ENCODE data around the gene ACCS.

Gene ACCS

DNA sequence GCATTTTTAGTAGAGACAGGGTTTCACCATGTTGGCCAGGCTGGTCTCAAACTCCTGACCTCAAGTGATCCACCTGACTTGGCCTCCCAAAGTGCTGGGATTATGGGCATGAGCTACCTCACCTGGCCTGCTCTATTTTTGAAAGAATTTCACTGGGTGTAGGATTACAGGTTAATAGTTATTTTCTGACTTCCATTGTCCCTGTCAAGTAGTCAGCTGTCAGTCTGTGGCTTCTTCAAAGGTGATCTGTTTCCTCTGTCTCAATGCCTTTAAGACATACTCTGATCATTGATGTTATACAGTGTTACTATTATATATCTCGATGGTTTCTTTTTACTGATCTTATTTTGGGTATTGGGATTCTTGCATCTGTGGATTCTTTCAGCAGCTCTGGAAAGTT lies 19.3 kb downstream of the ACCS start:
- DNase-seq (ENCODE audit: low read depth) = no peak
- TF ChIP-seq CTCF (IDR thresholded peaks at IDR 0.05; ENCODE audit: control insufficient read depth, extremely low read depth, insufficient read depth) = no peak
- H3K4me3 ChIP-seq (ENCODE audit: low read depth, low read length) = no peak overlapping the region

DNA sequence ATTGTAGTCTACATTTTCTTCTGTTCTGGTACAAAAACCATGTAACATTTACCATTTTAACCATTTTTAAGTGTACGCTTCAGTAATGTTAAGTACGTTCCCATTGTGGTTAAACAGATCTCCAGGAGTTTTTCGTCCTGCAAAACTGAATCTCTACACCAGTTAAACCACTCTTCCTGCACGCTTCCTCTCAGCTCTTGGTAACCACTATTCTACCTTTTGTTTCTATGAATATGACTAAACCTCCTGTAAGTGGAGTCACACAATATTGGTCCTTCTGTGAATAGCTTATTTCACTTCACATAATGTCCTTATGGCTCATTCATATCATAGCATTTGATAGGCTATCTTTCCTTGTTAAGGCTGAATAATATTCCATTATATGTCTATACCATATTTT lies 22.3 kb downstream of the ACCS start:
- TF ChIP-seq CTCF (IDR thresholded peaks at IDR 0.05; ENCODE audit: control insufficient read depth, extremely low read depth, insufficient read depth) = no peak
- no peak for DNase-seq (ENCODE audit: low read depth)
- H3K4me3 ChIP-seq (ENCODE audit: low read depth, low read length) = no peak overlapping the region

DNA sequence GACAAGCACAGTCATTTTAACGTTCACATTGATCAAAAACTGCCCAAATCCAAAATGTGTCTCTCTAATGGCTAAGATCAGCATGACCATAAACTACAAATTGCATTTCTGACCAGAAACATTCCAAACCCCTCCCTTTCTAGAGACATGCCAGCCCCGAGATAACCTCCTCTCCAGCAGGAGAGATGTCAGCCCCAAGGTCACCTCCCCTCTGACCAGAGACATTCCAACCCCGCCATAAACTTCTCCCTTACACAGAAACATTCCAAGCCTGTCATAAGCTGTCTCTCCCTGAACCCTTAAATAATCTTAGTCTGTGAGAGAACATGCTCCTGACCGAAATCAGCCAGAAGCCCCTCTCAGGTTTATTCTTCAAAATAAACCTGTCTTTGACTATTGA lies 22.8 kb downstream of the ACCS start:
- TF ChIP-seq CTCF (IDR thresholded peaks at IDR 0.05; ENCODE audit: control insufficient read depth, extremely low read depth, insufficient read depth) = no peak
- H3K4me3 ChIP-seq (ENCODE audit: low read depth, low read length) = no peak overlapping the region
- DNase-seq (ENCODE audit: low read depth) = no peak

- no peak for DNase-seq (ENCODE audit: low read depth)
- H3K4me3 ChIP-seq (ENCODE audit: low read depth, low read length) = no peak overlapping the region
- TF ChIP-seq CTCF (IDR thresholded peaks at IDR 0.05; ENCODE audit: control insufficient read depth, extremely low read depth, insufficient read depth) = no peak
Observed at GRCh38 chr11:44090539-44090938, 24.5 kb downstream of the ACCS start.

GRCh38 chr11:44094260-44094868 lies 28.3 kb downstream of the ACCS start:
- no peak overlapping the region for H3K4me3 ChIP-seq (ENCODE audit: low read depth, low read length)
- peak; percentile 73 for TF ChIP-seq CTCF (IDR thresholded peaks at IDR 0.05; ENCODE audit: control insufficient read depth, extremely low read depth, insufficient read depth)
- DNase-seq (ENCODE audit: low read depth) = peak; percentile 69

- peak; percentile 87 for TF ChIP-seq CTCF (IDR thresholded peaks at IDR 0.05; ENCODE audit: control insufficient read depth, extremely low read depth, insufficient read depth)
- peak; percentile 42 for DNase-seq (ENCODE audit: low read depth)
Observed at GRCh38 chr11:44095506-44096359, 29.7 kb downstream of the ACCS start, which contains the start of gene EXT2. EXT2 (plus strand) TSS chr11:44095678; CDS start chr11:44107713, 12,035 bp downstream.

More at GRCh38 chr11:44095506-44096359, 29.7 kb downstream of the ACCS start, which contains the start of gene EXT2:
- H3K4me3 ChIP-seq (ENCODE audit: low read depth, low read length) = peak within 1 kb of the TSS; percentile 82
